ENCODE data around the gene RNF187. TPM values are rescaled to one million over a fixed set of nuclear protein-coding genes. Genes with fewer than 3 reads are reported as not detected.

The RNF187 gene
- total RNA-seq, 1 donor from 2014 or later: 156 TPM

DNA sequence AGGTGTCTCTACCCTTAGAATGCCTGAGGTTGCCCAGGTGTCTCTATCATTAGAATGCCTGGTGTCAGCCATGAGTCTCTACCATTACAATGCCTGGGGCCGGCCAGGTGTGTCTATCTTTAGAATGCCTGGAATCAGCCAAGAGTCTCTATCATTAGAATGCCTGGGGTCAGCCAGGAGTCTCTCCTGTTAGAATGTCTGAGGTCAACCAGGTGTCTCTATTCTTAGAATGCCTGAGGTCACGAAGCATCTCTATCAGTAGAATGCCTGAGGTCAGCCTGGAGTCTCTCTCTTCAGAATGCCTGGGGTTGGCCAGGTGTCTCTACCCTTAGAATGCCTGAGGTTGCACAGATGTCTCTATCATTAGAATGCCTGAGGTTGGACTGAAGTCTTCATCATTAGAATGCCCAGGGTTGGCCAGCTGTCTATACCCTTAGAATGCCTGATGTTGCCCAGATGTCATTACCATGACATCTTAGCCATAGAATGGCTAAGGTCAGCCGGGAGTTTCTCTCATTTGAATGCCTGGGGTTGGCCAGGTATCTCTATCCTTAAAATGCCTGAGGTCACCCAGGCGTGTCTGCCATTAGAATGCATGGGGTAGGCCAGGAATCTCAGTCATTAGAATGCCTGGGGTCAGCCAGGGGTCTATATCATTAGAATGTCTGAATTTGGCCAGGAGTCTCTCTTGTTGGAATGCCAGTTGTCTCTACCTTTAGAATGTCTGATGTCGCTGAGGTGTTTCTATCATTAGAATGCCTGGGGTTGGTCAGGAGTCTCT, 44.0 kb downstream of the RNF187 start:
- H3K9me3 Mint-ChIP-seq (ENCODE audit: unreplicated experiment): peaks cover 44% of the 10 kb centered on the region
- no peak overlapping the region for H3K4me3 Mint-ChIP-seq (ENCODE audit: unreplicated experiment)
- DNase-seq (ENCODE audit: extremely low spot score, unreplicated experiment): no peak
- no peaks in the 10 kb centered on the region for H3K36me3 Mint-ChIP-seq (ENCODE audit: unreplicated experiment)
- H3K4me1 Mint-ChIP-seq (ENCODE audit: unreplicated experiment): no peaks in the 10 kb centered on the region
- TF ChIP-seq, protein P1, sequence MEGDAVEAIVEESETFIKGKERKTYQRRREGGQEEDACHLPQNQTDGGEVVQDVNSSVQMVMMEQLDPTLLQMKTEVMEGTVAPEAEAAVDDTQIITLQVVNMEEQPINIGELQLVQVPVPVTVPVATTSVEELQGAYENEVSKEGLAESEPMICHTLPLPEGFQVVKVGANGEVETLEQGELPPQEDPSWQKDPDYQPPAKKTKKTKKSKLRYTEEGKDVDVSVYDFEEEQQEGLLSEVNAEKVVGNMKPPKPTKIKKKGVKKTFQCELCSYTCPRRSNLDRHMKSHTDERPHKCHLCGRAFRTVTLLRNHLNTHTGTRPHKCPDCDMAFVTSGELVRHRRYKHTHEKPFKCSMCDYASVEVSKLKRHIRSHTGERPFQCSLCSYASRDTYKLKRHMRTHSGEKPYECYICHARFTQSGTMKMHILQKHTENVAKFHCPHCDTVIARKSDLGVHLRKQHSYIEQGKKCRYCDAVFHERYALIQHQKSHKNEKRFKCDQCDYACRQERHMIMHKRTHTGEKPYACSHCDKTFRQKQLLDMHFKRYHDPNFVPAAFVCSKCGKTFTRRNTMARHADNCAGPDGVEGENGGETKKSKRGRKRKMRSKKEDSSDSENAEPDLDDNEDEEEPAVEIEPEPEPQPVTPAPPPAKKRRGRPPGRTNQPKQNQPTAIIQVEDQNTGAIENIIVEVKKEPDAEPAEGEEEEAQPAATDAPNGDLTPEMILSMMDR (IDR thresholded peaks at IDR 0.05): no peak
- no peak overlapping the region for H3K27ac Mint-ChIP-seq (ENCODE audit: unreplicated experiment)
- peaks cover 8% of the 10 kb centered on the region for H3K27me3 Mint-ChIP-seq (ENCODE audit: unreplicated experiment)

DNA sequence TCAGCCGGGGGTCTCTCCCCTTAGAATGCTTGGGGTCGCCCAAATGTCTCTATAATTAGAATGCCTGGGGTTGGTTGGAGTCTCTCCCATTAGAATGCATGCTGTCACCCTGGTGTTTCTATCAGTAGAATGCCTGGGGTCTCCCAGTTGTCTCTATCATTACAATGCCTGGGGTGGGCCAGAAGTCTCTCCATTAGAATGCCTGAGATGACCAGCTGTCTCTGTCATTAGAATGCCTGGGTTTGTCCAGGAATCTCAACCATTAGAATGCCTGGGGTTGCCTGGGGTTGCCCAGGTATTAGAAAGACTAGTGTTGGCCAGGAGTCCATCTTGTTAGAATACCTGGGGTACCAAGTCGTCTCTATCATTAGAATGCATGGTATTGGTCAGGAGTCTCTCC, 51.6 kb downstream of the RNF187 start:
- TF ChIP-seq, protein P1 (IDR thresholded peaks at IDR 0.05): no peak
- no peak overlapping the region for H3K4me3 Mint-ChIP-seq (ENCODE audit: unreplicated experiment)
- H3K27ac Mint-ChIP-seq (ENCODE audit: unreplicated experiment): no peak overlapping the region
- DNase-seq (ENCODE audit: extremely low spot score, unreplicated experiment): no peak
- H3K36me3 Mint-ChIP-seq (ENCODE audit: unreplicated experiment): no peaks in the 10 kb centered on the region
- H3K27me3 Mint-ChIP-seq (ENCODE audit: unreplicated experiment): no peaks in the 10 kb centered on the region
- H3K4me1 Mint-ChIP-seq (ENCODE audit: unreplicated experiment): no peaks in the 10 kb centered on the region
- peaks cover 49% of the 10 kb centered on the region for H3K9me3 Mint-ChIP-seq (ENCODE audit: unreplicated experiment)

GRCh38 chr1:228540161-228540917, 53.2 kb downstream of the RNF187 start:
- Mint-ChIP-seq H3K4me3 (ENCODE audit: unreplicated experiment) (no peak overlapping the region), H3K27me3 (ENCODE audit: unreplicated experiment) (no peaks in the 10 kb centered on the region), H3K9me3 (ENCODE audit: unreplicated experiment) (peaks cover 34% of the 10 kb centered on the region), H3K27ac (ENCODE audit: unreplicated experiment) (no peak overlapping the region), H3K4me1 (ENCODE audit: unreplicated experiment) (no peaks in the 10 kb centered on the region), H3K36me3 (ENCODE audit: unreplicated experiment) (no peaks in the 10 kb centered on the region)
- DNase-seq (ENCODE audit: extremely low spot score, unreplicated experiment): no peak
- TF ChIP-seq, protein P1 (IDR thresholded peaks at IDR 0.05): no peak

GRCh38 chr1:228541725-228542124, 54.5 kb downstream of the RNF187 start:
- H3K27me3 Mint-ChIP-seq (ENCODE audit: unreplicated experiment): peaks cover 1% of the 10 kb centered on the region
- TF ChIP-seq, protein P1 (IDR thresholded peaks at IDR 0.05): no peak
- H3K9me3 Mint-ChIP-seq (ENCODE audit: unreplicated experiment): peaks cover 20% of the 10 kb centered on the region
- no peaks in the 10 kb centered on the region for H3K36me3 Mint-ChIP-seq (ENCODE audit: unreplicated experiment)
- H3K4me3 Mint-ChIP-seq (ENCODE audit: unreplicated experiment): no peak overlapping the region
- DNase-seq (ENCODE audit: extremely low spot score, unreplicated experiment): no peak
- no peak overlapping the region for H3K27ac Mint-ChIP-seq (ENCODE audit: unreplicated experiment)
- H3K4me1 Mint-ChIP-seq (ENCODE audit: unreplicated experiment): no peaks in the 10 kb centered on the region

DNA sequence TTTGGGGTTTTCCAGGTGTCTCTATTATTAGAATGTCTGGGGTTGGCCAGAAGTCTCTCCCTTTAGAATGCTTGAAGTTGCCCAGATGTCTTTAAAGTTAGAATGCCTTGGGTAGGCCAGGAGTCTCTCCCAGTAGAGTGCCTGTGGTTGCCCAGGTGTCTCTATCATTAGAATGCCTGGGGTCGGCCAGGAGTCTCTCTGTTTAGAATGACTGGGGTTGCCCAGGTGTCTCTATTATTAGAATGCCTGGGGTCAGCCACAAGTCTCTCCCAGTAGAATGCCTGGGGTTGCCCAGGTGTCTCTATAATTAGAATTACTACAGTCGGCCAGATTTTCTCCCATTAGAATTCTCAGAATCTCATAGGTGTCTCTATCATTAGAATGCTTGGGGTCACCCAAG, 55.2 kb downstream of the RNF187 start:
- peaks cover 13% of the 10 kb centered on the region for H3K9me3 Mint-ChIP-seq (ENCODE audit: unreplicated experiment)
- H3K27ac Mint-ChIP-seq (ENCODE audit: unreplicated experiment): no peak overlapping the region
- DNase-seq (ENCODE audit: extremely low spot score, unreplicated experiment): no peak
- no peak overlapping the region for H3K4me3 Mint-ChIP-seq (ENCODE audit: unreplicated experiment)
- TF ChIP-seq, protein P1 (IDR thresholded peaks at IDR 0.05): no peak
- H3K4me1 Mint-ChIP-seq (ENCODE audit: unreplicated experiment): no peaks in the 10 kb centered on the region
- peaks cover 1% of the 10 kb centered on the region for H3K27me3 Mint-ChIP-seq (ENCODE audit: unreplicated experiment)
- no peaks in the 10 kb centered on the region for H3K36me3 Mint-ChIP-seq (ENCODE audit: unreplicated experiment)
